GM23338 (cell line): ENCODE data around the gene XIST.

ENCODE experiments used
- CREB1 ChIP-seq: fragments of 250-450 bp; sonication (Bioruptor Pico); IDR thresholded peaks from 2 replicates; pipeline ENCODE4 v1.5.0; 2020; ENCODE audit warnings: low read depth, mild to moderate bottlenecking, moderate library complexity
- ETS1 ChIP-seq: IDR thresholded peaks from 2 replicates; pipeline ENCODE4 v1.6.1; 2016; ENCODE audit warnings: antibody characterized with exemption
- EZH2 ChIP-seq: fragments of 200-600 bp; sonication (generic); IDR thresholded peaks from one replicate; pipeline ENCODE4 v1.8.0; 2017; ENCODE audit warnings: antibody characterized with exemption, mild to moderate bottlenecking, low read depth; ENCODE audit not compliant: unreplicated experiment
- EZH2phosphoT487 ChIP-seq: fragments of 200-600 bp; sonication (generic); IDR thresholded peaks from one replicate; pipeline ENCODE4 v1.8.1; 2018; ENCODE audit warnings: antibody characterized with exemption; ENCODE audit not compliant: unreplicated experiment
- JUNB ChIP-seq: IDR thresholded peaks from one replicate; pipeline ENCODE4 v1.6.1; 2016; ENCODE audit warnings: antibody characterized with exemption; ENCODE audit not compliant: unreplicated experiment
- STAT1 ChIP-seq: IDR thresholded peaks from one replicate; pipeline ENCODE4 v1.6.1; 2016; ENCODE audit warnings: antibody characterized with exemption; ENCODE audit not compliant: unreplicated experiment
- ZNF114 ChIP-seq: fragments of 250-450 bp; sonication (Bioruptor Pico); IDR thresholded peaks from 2 replicates; pipeline ENCODE4 v1.5.0; 2020; ENCODE audit warnings: mild to moderate bottlenecking, moderate library complexity
- TF ChIP-seq, protein P1 (sequence below), 2 experiments: fragments of 200-600 bp in 1 of 2; sonication (generic) in 1 of 2; conservative IDR thresholded peaks; 2 replicates each; pipeline versions ENCODE4 v1.5.1 to v1.6.1; 2016 to 2017; ENCODE audit warnings: antibody characterized with exemption in 2 of 2, low read depth in 2 of 2, mild to moderate bottlenecking in 2 of 2, moderate library complexity in 1 of 2
- TF ChIP-seq, protein P2 (sequence below): IDR thresholded peaks from one replicate; pipeline ENCODE4 v1.6.1; 2018; ENCODE audit warnings: antibody characterized with exemption; ENCODE audit not compliant: unreplicated experiment

GRCh38 chrX:73825569-73825968, 26.9 kb downstream of the XIST start:
- TF ChIP-seq EZH2phosphoT487 (no peak), EZH2 (no peak), STAT1 (no peak), ZNF114 (CRISPR knock-in tag) (no peak), CREB1 (CRISPR knock-in tag) (no peak), JUNB (no peak), ETS1 (no peak)
- TF ChIP-seq, protein P1, sequence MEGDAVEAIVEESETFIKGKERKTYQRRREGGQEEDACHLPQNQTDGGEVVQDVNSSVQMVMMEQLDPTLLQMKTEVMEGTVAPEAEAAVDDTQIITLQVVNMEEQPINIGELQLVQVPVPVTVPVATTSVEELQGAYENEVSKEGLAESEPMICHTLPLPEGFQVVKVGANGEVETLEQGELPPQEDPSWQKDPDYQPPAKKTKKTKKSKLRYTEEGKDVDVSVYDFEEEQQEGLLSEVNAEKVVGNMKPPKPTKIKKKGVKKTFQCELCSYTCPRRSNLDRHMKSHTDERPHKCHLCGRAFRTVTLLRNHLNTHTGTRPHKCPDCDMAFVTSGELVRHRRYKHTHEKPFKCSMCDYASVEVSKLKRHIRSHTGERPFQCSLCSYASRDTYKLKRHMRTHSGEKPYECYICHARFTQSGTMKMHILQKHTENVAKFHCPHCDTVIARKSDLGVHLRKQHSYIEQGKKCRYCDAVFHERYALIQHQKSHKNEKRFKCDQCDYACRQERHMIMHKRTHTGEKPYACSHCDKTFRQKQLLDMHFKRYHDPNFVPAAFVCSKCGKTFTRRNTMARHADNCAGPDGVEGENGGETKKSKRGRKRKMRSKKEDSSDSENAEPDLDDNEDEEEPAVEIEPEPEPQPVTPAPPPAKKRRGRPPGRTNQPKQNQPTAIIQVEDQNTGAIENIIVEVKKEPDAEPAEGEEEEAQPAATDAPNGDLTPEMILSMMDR (conservative IDR thresholded peaks at IDR 0.05; ENCODE audit: low read depth in 2 of 2), result no peak
- TF ChIP-seq, protein P2, sequence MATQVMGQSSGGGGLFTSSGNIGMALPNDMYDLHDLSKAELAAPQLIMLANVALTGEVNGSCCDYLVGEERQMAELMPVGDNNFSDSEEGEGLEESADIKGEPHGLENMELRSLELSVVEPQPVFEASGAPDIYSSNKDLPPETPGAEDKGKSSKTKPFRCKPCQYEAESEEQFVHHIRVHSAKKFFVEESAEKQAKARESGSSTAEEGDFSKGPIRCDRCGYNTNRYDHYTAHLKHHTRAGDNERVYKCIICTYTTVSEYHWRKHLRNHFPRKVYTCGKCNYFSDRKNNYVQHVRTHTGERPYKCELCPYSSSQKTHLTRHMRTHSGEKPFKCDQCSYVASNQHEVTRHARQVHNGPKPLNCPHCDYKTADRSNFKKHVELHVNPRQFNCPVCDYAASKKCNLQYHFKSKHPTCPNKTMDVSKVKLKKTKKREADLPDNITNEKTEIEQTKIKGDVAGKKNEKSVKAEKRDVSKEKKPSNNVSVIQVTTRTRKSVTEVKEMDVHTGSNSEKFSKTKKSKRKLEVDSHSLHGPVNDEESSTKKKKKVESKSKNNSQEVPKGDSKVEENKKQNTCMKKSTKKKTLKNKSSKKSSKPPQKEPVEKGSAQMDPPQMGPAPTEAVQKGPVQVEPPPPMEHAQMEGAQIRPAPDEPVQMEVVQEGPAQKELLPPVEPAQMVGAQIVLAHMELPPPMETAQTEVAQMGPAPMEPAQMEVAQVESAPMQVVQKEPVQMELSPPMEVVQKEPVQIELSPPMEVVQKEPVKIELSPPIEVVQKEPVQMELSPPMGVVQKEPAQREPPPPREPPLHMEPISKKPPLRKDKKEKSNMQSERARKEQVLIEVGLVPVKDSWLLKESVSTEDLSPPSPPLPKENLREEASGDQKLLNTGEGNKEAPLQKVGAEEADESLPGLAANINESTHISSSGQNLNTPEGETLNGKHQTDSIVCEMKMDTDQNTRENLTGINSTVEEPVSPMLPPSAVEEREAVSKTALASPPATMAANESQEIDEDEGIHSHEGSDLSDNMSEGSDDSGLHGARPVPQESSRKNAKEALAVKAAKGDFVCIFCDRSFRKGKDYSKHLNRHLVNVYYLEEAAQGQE, result no peak
